ENCODE data around the gene PIGU. TPM values are rescaled to one million over a fixed set of nuclear protein-coding genes. Genes with fewer than 3 reads are reported as not detected.

PIGU gene
- total and polyA plus RNA-seq, 2 of the 13 experiments (the other 11 are each of a cell fraction or from before 2014, with no cell fraction given), result 45.5 to 231 TPM

GRCh38 chr20:34703424-34704176, 26.7 kb upstream of the PIGU start (continued):
- TF ChIP-seq ZBTB44 (CRISPR knock-in tag; IDR thresholded peaks at IDR 0.05) (no peak), CREB1 (IDR thresholded peaks at IDR 0.05) (no peak), CREB1 (CRISPR knock-in tag; IDR thresholded peaks at IDR 0.05) (peak; percentile 86), DRAP1 (CRISPR knock-in tag; IDR thresholded peaks at IDR 0.05) (peak; percentile 2; the same call in 1 of the 2 replicates), ZBTB7B (CRISPR knock-in tag; IDR thresholded peaks at IDR 0.05) (peak; percentile 63; the same call in 1 of the 2 replicates), ZNF589 (CRISPR knock-in tag; conservative IDR thresholded peaks at IDR 0.05) (peak; percentile 87; the same call in 1 of the 2 replicates), ZNF354B (CRISPR knock-in tag; IDR thresholded peaks at IDR 0.05) (no peak; the same call in none of the 2 replicates), BATF2 (CRISPR knock-in tag; IDR thresholded peaks at IDR 0.05) (0 out of 2 replicates have a peak, but pooled peaks have one; percentile 18), ELK4 (CRISPR knock-in tag; IDR thresholded peaks at IDR 0.05; ENCODE audit: borderline replicate concordance) (no peak), WIZ (CRISPR knock-in tag; IDR thresholded peaks at IDR 0.05) (peak; percentile 62), SOX6 (IDR thresholded peaks at IDR 0.05) (no peak), SOX6 (CRISPR knock-in tag; IDR thresholded peaks at IDR 0.05) (peak; percentile 68), ZNF12 (CRISPR knock-in tag; IDR thresholded peaks at IDR 0.05) (no peak), RFX1 (IDR thresholded peaks at IDR 0.05) (no peak), CBFB (CRISPR knock-in tag; IDR thresholded peaks at IDR 0.05) (0 out of 2 replicates have a peak, but pooled peaks have one; percentile 51), ZNF609 (CRISPR knock-in tag; IDR thresholded peaks at IDR 0.05; ENCODE audit: borderline replicate concordance) (peak; percentile 52; the same call in 1 of the 2 replicates), NFE2 (CRISPR knock-in tag; IDR thresholded peaks at IDR 0.05) (no peak; the same call in 1 of the 2 replicates), MAF1 (CRISPR knock-in tag; IDR thresholded peaks at IDR 0.05; ENCODE audit: borderline replicate concordance) (peak; percentile 65; the same call in 1 of the 2 replicates), ADNP (CRISPR knock-in tag; IDR thresholded peaks at IDR 0.05) (0 out of 2 replicates have a peak, but pooled peaks have one; percentile 4), GATA4 (IDR thresholded peaks at IDR 0.05; ENCODE audit: borderline replicate concordance, low read depth) (peak; percentile 64; the same call in 1 of the 2 replicates), ZNF563 (CRISPR knock-in tag; IDR thresholded peaks at IDR 0.05) (peak; percentile 18), ZNF441 (CRISPR knock-in tag; IDR thresholded peaks at IDR 0.05; ENCODE audit: borderline replicate concordance) (0 out of 2 replicates have a peak, but pooled peaks have one; percentile 11)
